HCT116 (cell line): ENCODE results near the gene RHBDL3. TPM values are rescaled to one million over a fixed set of nuclear protein-coding genes. Genes with fewer than 3 reads are reported as not detected.

Experiments used
- ATAC-seq: fragments of 200-7000 bp; cut with Tn5 transposase; 2 replicates; pipeline ENCODE4 v1.9.1; 2020; ENCODE audit warnings: mild to moderate bottlenecking, moderate library complexity
- BruUV-seq: library from RNA; stranded (reverse); fragments of 400-500 nt; replicated peaks from 2 replicates; lab custom pipeline; 2021; lab: Mats Ljungman, UMichigan
- CTCF ChIA-PET: fragments of 300-600 bp; sonication (Branson Sonifier 250); formaldehyde crosslinking; loops from one replicate; lab custom pipeline; 2021; ENCODE audit warnings: antibody characterized with exemption; lab: Charles Lee
- POLR2A ChIA-PET: fragments of 300-600, 350-600 bp; sonication (Branson Sonifier 250); formaldehyde crosslinking; loops from one replicate; lab custom pipeline; 2021; ENCODE audit warnings: antibody characterized with exemption; lab: Charles Lee
- RAD21 ChIA-PET, 2 experiments: fragments of 300-600 bp; sonication (Branson Sonifier 250); formaldehyde crosslinking; loops; one replicate each; lab custom pipeline; 2023; ENCODE audit warnings: low total read pairs in 2 of 2; ENCODE audit not compliant: uncharacterized antibody in 2 of 2, unreplicated experiment in 2 of 2, low non-redundant PET in 1 of 2; lab: Charles Lee
- DNase-seq: peaks from one replicate; pipeline ENCODE4 v3.0.0-alpha.2; 2010; ENCODE audit warnings: low read depth, low spot score
- H2AFZ ChIP-seq: fragments of 200-600 bp; shearing (Covaris generic), sonication (generic); 2 replicates; pipeline ENCODE4 v1.6.1; 2017; ENCODE audit warnings: low read depth, mixed run types, mixed read lengths, antibody characterized with exemption, low read length; ENCODE audit not compliant: poor library complexity, severe bottlenecking
- H3K27ac ChIP-seq: 2 replicates; pipeline ENCODE4 v1.5.1; 2012; ENCODE audit warnings: low read depth, low read length
- H3K27me3 ChIP-seq: fragments of 200-600 bp; sonication (generic); 2 replicates; pipeline ENCODE4 v1.6.1; 2016; ENCODE audit warnings: mixed run types, low read length, mixed read lengths; ENCODE audit not compliant: insufficient read depth
- H3K36me3 ChIP-seq, 2 experiments: fragments of 200-500 bp in 1 of 2; fragments of 200-600 bp in 1 of 2; sonication (Bioruptor generic) in 1 of 2; sonication (generic) in 1 of 2; 2 replicates each; pipeline versions ENCODE4 v1.5.1 to v1.6.1; 2014 to 2016; ENCODE audit warnings: low read length in 2 of 2, inconsistent platforms in 1 of 2, mixed read lengths in 1 of 2, mixed run types in 1 of 2; ENCODE audit not compliant: insufficient read depth in 2 of 2, control insufficient read depth in 1 of 2
- H3K4me1 ChIP-seq, 2 experiments: fragments of 200-600 bp in 1 of 2; sonication (generic) in 1 of 2; 2 replicates each; pipeline versions ENCODE4 v1.5.1 to v1.6.1; 2012 to 2017; ENCODE audit warnings: low read length in 2 of 2, inconsistent platforms in 1 of 2, mild to moderate bottlenecking in 1 of 2, mixed read lengths in 1 of 2, mixed run types in 1 of 2, moderate library complexity in 1 of 2; ENCODE audit not compliant: insufficient read depth in 2 of 2, control insufficient read depth in 1 of 2
- H3K4me2 ChIP-seq: fragments of 200-600 bp; sonication (generic); 2 replicates; pipeline ENCODE4 v1.6.1; 2017; ENCODE audit warnings: mixed run types, low read length, mixed read lengths
- H3K4me3 ChIP-seq, 2 experiments: fragments of 200-600 bp in 1 of 2; sonication (generic) in 1 of 2; replicated peaks in 1 of 2; 2 replicates each; pipeline ENCODE4 v1.5.1; 2011 to 2016; ENCODE audit warnings: low read length in 2 of 2, control low read depth in 1 of 2, low read depth in 1 of 2, mild to moderate bottlenecking in 1 of 2, mixed read lengths in 1 of 2, mixed run types in 1 of 2
- H3K79me2 ChIP-seq: fragments of 200-600 bp; sonication (generic); 2 replicates; pipeline ENCODE4 v1.6.1; 2017; ENCODE audit warnings: mild to moderate bottlenecking, mixed run types, low read length, moderate library complexity, mixed read lengths; ENCODE audit not compliant: insufficient read depth
- H3K9ac ChIP-seq: fragments of 200-600 bp; sonication (generic); 2 replicates; pipeline ENCODE4 v1.6.1; 2016; ENCODE audit warnings: low read length, mixed read lengths
- H3K9me2 ChIP-seq: fragments of 200-600 bp; sonication (generic), shearing (Covaris generic); 2 replicates; pipeline ENCODE4 v1.6.1; 2017; ENCODE audit warnings: mixed run types, mild to moderate bottlenecking, moderate library complexity; ENCODE audit not compliant: insufficient read depth
- H3K9me3 ChIP-seq, 2 experiments: fragments of 200-500 bp in 1 of 2; fragments of 200-600 bp in 1 of 2; sonication (Bioruptor generic) in 1 of 2; sonication (generic) in 1 of 2; 2 replicates each; pipeline ENCODE4 v1.6.1; 2014 to 2017; ENCODE audit warnings: low read length in 2 of 2, mixed read lengths in 2 of 2, inconsistent platforms in 1 of 2, low read depth in 1 of 2, mild to moderate bottlenecking in 1 of 2, mixed run types in 1 of 2, moderate library complexity in 1 of 2; ENCODE audit not compliant: control insufficient read depth in 1 of 2, insufficient read depth in 1 of 2
- H4K20me1 ChIP-seq: fragments of 200-600 bp; sonication (generic), shearing (Covaris generic); 2 replicates; pipeline ENCODE4 v1.6.1; 2017; ENCODE audit warnings: mixed run types, mild to moderate bottlenecking, moderate library complexity; ENCODE audit not compliant: insufficient read depth
- ATF3 ChIP-seq: IDR thresholded peaks from 2 replicates; pipeline ENCODE4 v1.6.1; 2012
- CBX3 ChIP-seq: IDR thresholded peaks from 2 replicates; pipeline ENCODE4 v1.6.1; 2012; ENCODE audit warnings: low read depth
- CTCF ChIP-seq, 3 experiments: fragments of 200-600 bp in 1 of 3; sonication (generic) in 1 of 3; IDR thresholded peaks in 2 of 3; conservative IDR thresholded peaks in 1 of 3; 2 replicates each; pipeline ENCODE4 v1.5.1; 2012 to 2017; ENCODE audit warnings: low read depth in 2 of 3, low read length in 2 of 3, antibody characterized with exemption in 1 of 3, borderline replicate concordance in 1 of 3, control low read depth in 1 of 3, mild to moderate bottlenecking in 1 of 3, mixed read lengths in 1 of 3, mixed run types in 1 of 3, moderate library complexity in 1 of 3; ENCODE audit not compliant: insufficient read depth in 1 of 3
- EGR1 ChIP-seq: IDR thresholded peaks from 2 replicates; pipeline ENCODE4 v1.6.1; 2012; ENCODE audit warnings: low read depth
- EZH2 ChIP-seq: fragments of 200-600 bp; sonication (generic); IDR thresholded peaks from 2 replicates; pipeline ENCODE4 v1.6.1; 2017; ENCODE audit warnings: antibody characterized with exemption, mixed run types
- EZH2phosphoT487 ChIP-seq: fragments of 200-600 bp; IDR thresholded peaks from 2 replicates; pipeline ENCODE4 v1.6.1; 2018; ENCODE audit warnings: antibody characterized with exemption, borderline replicate concordance
- JUND ChIP-seq: IDR thresholded peaks from 2 replicates; pipeline ENCODE4 v1.6.1; 2012
- MAX ChIP-seq: IDR thresholded peaks from 2 replicates; pipeline ENCODE4 v1.6.1; 2012
- POLR2A ChIP-seq: IDR thresholded peaks from 2 replicates; pipeline ENCODE4 v1.7.0; 2011; ENCODE audit warnings: borderline replicate concordance; ENCODE audit not compliant: insufficient read depth, insufficient read length; ENCODE audit errors: extremely low read depth
- RAD21 ChIP-seq: IDR thresholded peaks from 2 replicates; pipeline ENCODE4 v1.6.1; 2012; ENCODE audit warnings: low read depth, mild to moderate bottlenecking
- REST ChIP-seq: IDR thresholded peaks from 2 replicates; pipeline ENCODE4 v1.6.1; 2012; ENCODE audit warnings: low read depth
- SIN3A ChIP-seq: IDR thresholded peaks from 2 replicates; pipeline ENCODE4 v1.6.1; 2012; ENCODE audit warnings: low read depth
- SP1 ChIP-seq: IDR thresholded peaks from 2 replicates; pipeline ENCODE4 v1.6.1; 2012; ENCODE audit warnings: low read depth
- SRF ChIP-seq: IDR thresholded peaks from 2 replicates; pipeline ENCODE4 v1.6.1; 2012; ENCODE audit warnings: low read depth
- YY1 ChIP-seq: IDR thresholded peaks from 2 replicates; pipeline ENCODE4 v1.6.1; 2011; ENCODE audit warnings: low read length, low read depth, moderate library complexity, mild to moderate bottlenecking; ENCODE audit not compliant: insufficient replicate concordance; ENCODE audit errors: extremely low read depth
- ZBTB33 ChIP-seq: IDR thresholded peaks from 2 replicates; pipeline ENCODE4 v1.6.1; 2011; ENCODE audit warnings: mild to moderate bottlenecking, low read length, moderate library complexity; ENCODE audit not compliant: insufficient replicate concordance; ENCODE audit errors: extremely low read depth
- ZFX ChIP-seq: fragments of 450-650 bp; IDR thresholded peaks from 2 replicates; pipeline ENCODE4 v1.6.1; 2017
- ZNF274 ChIP-seq: fragments of 200-500 bp; sonication (Bioruptor generic); IDR thresholded peaks from 2 replicates; pipeline ENCODE4 v1.6.1; 2014; ENCODE audit warnings: mild to moderate bottlenecking, low read depth, low read length, inconsistent platforms
- intact Hi-C: fragments of 100-400 bp; cut with micrococcal nuclease; formaldehyde crosslinking; loops from 2 replicates; pipeline ENCODE4 v1.10.0; 2022
- total RNA-seq: library from RNA; stranded (reverse); gene quantifications from one replicate; pipeline ENCODE4 v1.2.1, GENCODE V29; 2021; ENCODE audit not compliant: unreplicated experiment

RHBDL3 gene
- total RNA-seq, 1 experiment from 2014 or later = 4.0 TPM

- no peak for ATAC-seq
- no peak overlapping the region; the same call in 1 of the 2 replicates for H3K27ac ChIP-seq
- H3K4me1 ChIP-seq = peaks cover 5 to 27% of the 10 kb centered on the region in 2 experiments; a peak in 3 of 4 replicates
- RAD21 ChIA-PET = no interaction called here
- peaks cover 18% of the 10 kb centered on the region; the same call in 1 of the 2 replicates for H4K20me1 ChIP-seq
- TSS peak; percentile 34 for BruUV-seq
- peak overlapping the region in 1 of 2 experiments; percentile 95; a peak in 2 of 4 replicates for H3K4me3 ChIP-seq
- H3K9ac ChIP-seq = peak overlapping the region; percentile 96; the same call in 1 of the 2 replicates
- intact Hi-C loops = no loop called here
- H3K27me3 ChIP-seq = no peaks in the 10 kb centered on the region
- H3K4me2 ChIP-seq = peak overlapping the region; percentile 86
- H3K36me3 ChIP-seq = peaks cover 7 to 11% of the 10 kb centered on the region in 2 experiments; a peak in 3 of 4 replicates
- no peaks in the 10 kb centered on the region for H3K9me3 ChIP-seq
- CTCF ChIA-PET = no interaction called here
- no peaks in the 10 kb centered on the region for H3K9me2 ChIP-seq
- no peak for DNase-seq
- H3K79me2 ChIP-seq = peaks cover 43% of the 10 kb centered on the region
- H2AFZ ChIP-seq = no peak overlapping the region
- POLR2A ChIA-PET = no interaction called here
- TF ChIP-seq RAD21 (no peak), EGR1 (no peak), JUND (no peak), ZNF274 (no peak), EZH2phosphoT487 (no peak), SIN3A (no peak), REST (no peak), SRF (no peak), EZH2 (no peak), ATF3 (no peak), CBX3 (no peak), SP1 (no peak), MAX (no peak), ZBTB33 (no peak), ZFX (no peak), CTCF (IDR thresholded peaks at IDR 0.05 in 2 of 3, conservative IDR thresholded peaks at IDR 0.05 in 1 of 3; ENCODE audit: borderline replicate concordance in 1 of 3, insufficient read depth in 1 of 3, low read depth in 2 of 3, low read length in 2 of 3) (no peak), POLR2A (no peak), YY1 (no peak)
- TF ChIP-seq, all 23 proteins: peak for 0
Measured at GRCh38 chr17:32348483-32348800, 82.8 kb downstream of the RHBDL3 start.
